ENCODE measurements around the gene USP47. TPM values are rescaled to one million over a fixed set of nuclear protein-coding genes. Genes with fewer than 3 reads are reported as not detected.
A peak's percentile ranks its signal among the peaks of the same experiment; 100 is the strongest.

The USP47 gene
- total RNA-seq, 1 experiment from 2014 or later, result 30.8 TPM

GRCh38 chr11:11998091-11998781, 156.5 kb downstream of the USP47 start:
- DNase-seq (ENCODE audit: low read depth), result peak; percentile 94

- no peak for DNase-seq (ENCODE audit: low read depth)
Measured at GRCh38 chr11:12001186-12001585, 159.4 kb downstream of the USP47 start.

- no peak for DNase-seq (ENCODE audit: low read depth)
Measured at GRCh38 chr11:12003336-12003735, 161.6 kb downstream of the USP47 start.

- no peak for DNase-seq (ENCODE audit: low read depth)
Measured at GRCh38 chr11:12003815-12004214, 162.0 kb downstream of the USP47 start.

GRCh38 chr11:12005061-12005460, 163.3 kb downstream of the USP47 start:
- no peak for DNase-seq (ENCODE audit: low read depth)

- DNase-seq (ENCODE audit: low read depth), result no peak
Measured at GRCh38 chr11:12005476-12005875, 163.7 kb downstream of the USP47 start.

- no peak for DNase-seq (ENCODE audit: low read depth)
Measured at GRCh38 chr11:12006552-12007229, 164.9 kb downstream of the USP47 start.

GRCh38 chr11:12007230-12007593, 165.4 kb downstream of the USP47 start:
- DNase-seq (ENCODE audit: low read depth), result no peak

GRCh38 chr11:12007769-12008737, 166.3 kb downstream of the USP47 start, which contains the start of gene DKK3:
Gene DKK3, minus strand, starts transcription at chr11:12008626. Its CDS starts 44 bp downstream, at chr11:12008582.
- DNase-seq (ENCODE audit: low read depth), result no peak

Other genes starting within 250 kb of the USP47 start
- gene GALNT18, start 220.0 kb upstream of the USP47 start, total RNA-seq (2014; rRNA removed; shearing (Covaris generic)), result 12.8 and 13.6 TPM in 2 replicates
- 41.5 and 48.0 TPM in 2 replicates for gene DKK3, start 166.7 kb downstream of the USP47 start, total RNA-seq (2014; rRNA removed; shearing (Covaris generic))

Data from HT1080 (cell line).